HT-29 (cell line): Measurements from ENCODE around the gene AMIGO1. TPM values are rescaled to one million over a fixed set of nuclear protein-coding genes. Genes with fewer than 3 reads are reported as not detected.

ENCODE experiments used
- DNase-seq: peaks from one replicate; pipeline ENCODE4 v3.0.0-alpha.2; 2015; ENCODE audit warnings: low spot score
- total RNA-seq: library from RNA; depleted of rRNA; stranded (reverse); fragments of >200 nt; shearing (Covaris generic); gene quantifications from 2 replicates; pipeline ENCODE4 v1.2.3, GENCODE V29; 2014

AMIGO1 gene
- total RNA-seq, 1 experiment from 2014 or later: 1.2 TPM

- DNase-seq: no peak
Observed at GRCh38 chr1:109502364-109502851, 7.1 kb downstream of the AMIGO1 start.

GRCh38 chr1:109501644-109502363 is 7.7 kb downstream of the AMIGO1 start:
- no peak for DNase-seq

- DNase-seq: no peak
Observed at GRCh38 chr1:109500941-109501381, 8.6 kb downstream of the AMIGO1 start.

- peak; percentile 63 for DNase-seq
Observed at GRCh38 chr1:109499661-109500536, 9.6 kb downstream of the AMIGO1 start.

GRCh38 chr1:109499081-109499480 is 10.4 kb downstream of the AMIGO1 start:
- no peak for DNase-seq

GRCh38 chr1:109498161-109498801 is 11.2 kb downstream of the AMIGO1 start:
- peak; percentile 38 for DNase-seq

- no peak for DNase-seq
Observed at GRCh38 chr1:109497449-109498160, 11.9 kb downstream of the AMIGO1 start.

- DNase-seq: no peak
Observed at GRCh38 chr1:109495738-109496137, 13.8 kb downstream of the AMIGO1 start.

GRCh38 chr1:109493805-109494539 is 15.6 kb downstream of the AMIGO1 start, which contains the start of gene CYB561D1:
CYB561D1 (plus strand) TSS chr1:109494094; CDS start chr1:109494140, 46 bp downstream.
- peak; percentile 89 for DNase-seq

GRCh38 chr1:109493227-109493626 is 16.3 kb downstream of the AMIGO1 start:
- DNase-seq: no peak

- no peak for DNase-seq
Observed at GRCh38 chr1:109492779-109493178, 16.7 kb downstream of the AMIGO1 start.

GRCh38 chr1:109491372-109491771 is 18.2 kb downstream of the AMIGO1 start:
- DNase-seq: no peak

GRCh38 chr1:109490934-109491302 is 18.6 kb downstream of the AMIGO1 start:
- no peak for DNase-seq

GRCh38 chr1:109490029-109490933 is 19.2 kb downstream of the AMIGO1 start:
- DNase-seq: peak; percentile 83

GRCh38 chr1:109488696-109489095 is 20.8 kb downstream of the AMIGO1 start:
- DNase-seq: no peak

- DNase-seq: no peak
Observed at GRCh38 chr1:109488201-109488600, 21.3 kb downstream of the AMIGO1 start.

GRCh38 chr1:109487261-109487660 is 22.3 kb downstream of the AMIGO1 start:
- no peak for DNase-seq

- DNase-seq: no peak
Observed at GRCh38 chr1:109485001-109485400, 24.5 kb downstream of the AMIGO1 start.

GRCh38 chr1:109484519-109484975 is 25.0 kb downstream of the AMIGO1 start:
- DNase-seq: no peak
